HepG2 (cell line): ENCODE measurements around the gene TAS1R3. TPM values are rescaled to one million over a fixed set of nuclear protein-coding genes. Genes with fewer than 3 reads are reported as not detected.

ENCODE experiments used
- AGO2 ChIP-seq: fragments of 200-400 bp; formaldehyde crosslinking; optimal IDR thresholded peaks from 2 replicates; pipeline ENCODE3; 2017; ENCODE audit warnings: mild to moderate bottlenecking, low read depth, low read length, moderate library complexity
- AHR ChIP-seq: IDR thresholded peaks from 2 replicates; pipeline ENCODE4 v1.6.1; 2018; ENCODE audit warnings: missing genetic modification reagents, missing compliant biosample characterization
- BCLAF1 ChIP-seq: fragments of 450-650 bp; IDR thresholded peaks from 2 replicates; pipeline ENCODE4 v1.6.1; 2017; ENCODE audit warnings: mild to moderate bottlenecking
- CCAR2 ChIP-seq: fragments of 200-400 bp; formaldehyde crosslinking; optimal IDR thresholded peaks from 2 replicates; pipeline ENCODE3; 2018; ENCODE audit warnings: low read depth, mild to moderate bottlenecking, low read length, moderate library complexity
- HES4 ChIP-seq: sonication (generic); formaldehyde crosslinking; IDR thresholded peaks from 2 replicates; pipeline ENCODE4 v1.9.0; 2021; ENCODE audit warnings: mild to moderate bottlenecking, missing genetic modification reagents, borderline replicate concordance
- MAX ChIP-seq: IDR thresholded peaks from 2 replicates; pipeline ENCODE4 v1.6.1; 2012; ENCODE audit warnings: inconsistent platforms
- MTERF4 ChIP-seq: sonication (generic); formaldehyde crosslinking; IDR thresholded peaks from 2 replicates; pipeline ENCODE4 v1.8.0; 2023; ENCODE audit warnings: mild to moderate bottlenecking, missing genetic modification reagents
- MXI1 ChIP-seq: IDR thresholded peaks from 3 replicates; pipeline ENCODE4 v1.6.1; 2012; ENCODE audit warnings: low read depth, low read length, inconsistent platforms, borderline replicate concordance
- MZF1 ChIP-seq: sonication (generic); formaldehyde crosslinking; IDR thresholded peaks from 2 replicates; pipeline ENCODE4 v1.8.1; 2023; ENCODE audit warnings: mild to moderate bottlenecking, missing genetic modification reagents, borderline replicate concordance
- NR2C2 ChIP-seq: sonication (generic); formaldehyde crosslinking; IDR thresholded peaks from 2 replicates; pipeline ENCODE4 v1.4.0; 2020; ENCODE audit warnings: missing genetic modification reagents, mild to moderate bottlenecking, moderate library complexity, borderline replicate concordance
- POLR2G ChIP-seq: fragments of 200-400 bp; formaldehyde crosslinking; IDR thresholded peaks from 2 replicates; pipeline ENCODE4 v1.6.1; 2018; ENCODE audit warnings: mild to moderate bottlenecking, low read depth, low read length, moderate library complexity
- SIX4 ChIP-seq: sonication (generic); formaldehyde crosslinking; IDR thresholded peaks from 2 replicates; pipeline ENCODE4 v1.4.0; 2020; ENCODE audit warnings: missing genetic modification reagents
- SOX6 ChIP-seq, 2 experiments: fragments of 450-650 bp in 1 of 2; sonication (generic) in 1 of 2; formaldehyde crosslinking in 1 of 2; IDR thresholded peaks; 2 replicates each; pipeline versions ENCODE4 v1.4.0 to v1.6.1; 2017 to 2020; ENCODE audit warnings: antibody characterized with exemption in 1 of 2, mild to moderate bottlenecking in 1 of 2, missing genetic modification reagents in 1 of 2
- TBP ChIP-seq: sonication (generic); formaldehyde crosslinking; IDR thresholded peaks from 2 replicates; pipeline ENCODE4 v1.5.0; 2020; ENCODE audit warnings: missing genetic modification reagents
- ZBTB39 ChIP-seq: sonication (generic); formaldehyde crosslinking; IDR thresholded peaks from 2 replicates; pipeline ENCODE4 v1.5.0; 2020; ENCODE audit warnings: missing genetic modification reagents
- ZC3H13 ChIP-seq: sonication (generic); formaldehyde crosslinking; IDR thresholded peaks from 2 replicates; pipeline ENCODE4 v1.8.1; 2023; ENCODE audit warnings: mild to moderate bottlenecking, missing genetic modification reagents, moderate library complexity
- ZNF333 ChIP-seq: sonication (generic); formaldehyde crosslinking; IDR thresholded peaks from 2 replicates; pipeline ENCODE4 v1.4.0; 2020; ENCODE audit warnings: mild to moderate bottlenecking, missing genetic modification reagents, borderline replicate concordance
- ZNF530 ChIP-seq: sonication (generic); formaldehyde crosslinking; IDR thresholded peaks from 2 replicates; pipeline ENCODE4 v1.5.0; 2020; ENCODE audit warnings: low read depth, mild to moderate bottlenecking, missing genetic modification reagents
- ZNF616 ChIP-seq: sonication (generic); formaldehyde crosslinking; IDR thresholded peaks from 2 replicates; pipeline ENCODE4 v1.5.0; 2020; ENCODE audit warnings: low read depth, mild to moderate bottlenecking, missing genetic modification reagents
- ZNF703 ChIP-seq: sonication (generic); formaldehyde crosslinking; IDR thresholded peaks from 2 replicates; pipeline ENCODE4 v1.5.1; 2020; ENCODE audit warnings: missing genetic modification reagents, mild to moderate bottlenecking, moderate library complexity, borderline replicate concordance
- ZNF749 ChIP-seq: sonication (generic); formaldehyde crosslinking; IDR thresholded peaks from 2 replicates; pipeline ENCODE4 v1.8.0; 2022; ENCODE audit warnings: mild to moderate bottlenecking, missing genetic modification reagents, moderate library complexity, borderline replicate concordance
- ZNF777 ChIP-seq: sonication (generic); formaldehyde crosslinking; IDR thresholded peaks from 2 replicates; pipeline ENCODE4 v1.4.0; 2020; ENCODE audit warnings: missing genetic modification reagents
- ZSCAN22 ChIP-seq: sonication (generic); formaldehyde crosslinking; IDR thresholded peaks from 2 replicates; pipeline ENCODE4 v1.4.0; 2020; ENCODE audit warnings: mild to moderate bottlenecking, missing genetic modification reagents
- polyA plus RNA-seq, 8 experiments: library from polyadenylated mRNA; depleted of rRNA in 3 of 8; stranded (reverse) in 7 of 8; unstranded in 1 of 8; fragments of >200 nt; fragmentation: Illumina TruSeq in 4 of 8; extraction: Trizol in 4 of 8; gene quantifications; 2 replicates each; pipeline versions ENCODE4 v1.2.1 to v1.2.3, GENCODE V29; 2011 to 2016; ENCODE audit warnings: low read depth in 4 of 8, missing spikeins in 1 of 8, mixed read lengths in 1 of 8; ENCODE audit not compliant: insufficient read depth in 1 of 8
- total RNA-seq, 5 experiments: library from RNA; depleted of rRNA; stranded (reverse); fragments of >200 nt; fragmentation: Illumina TruSeq; extraction: Trizol; gene quantifications; 2 replicates each; pipeline ENCODE4 v1.2.3, GENCODE V29; 2016; ENCODE audit warnings: low read depth in 1 of 5

The TAS1R3 gene
- total and polyA plus RNA-seq, 2 of the 13 experiments (the other 11 are each of a cell fraction or from before 2014, with no cell fraction given) = 0.13 to 0.15 TPM

GRCh38 chr1:1324524-1325287 lies 6.4 kb upstream of the TAS1R3 start, which contains the start of the genes CPTP and INTS11 (continued):
- 0 out of 2 replicates have a peak, but pooled peaks have one; percentile 29 for TF ChIP-seq TBP
- TF ChIP-seq SOX6 (IDR thresholded peaks at IDR 0.05) = no peak
- TF ChIP-seq SOX6 (CRISPR knock-in tag; IDR thresholded peaks at IDR 0.05) = peak; percentile 34; the same call in 1 of the 2 replicates
- TF ChIP-seq BCLAF1 = no peak
- TF ChIP-seq ZNF777 (CRISPR knock-in tag) = peak; percentile 40; the same call in 1 of the 2 replicates
- TF ChIP-seq MTERF4 (CRISPR knock-in tag) = peak; percentile 48; the same call in 1 of the 2 replicates
- peak; percentile 76 for TF ChIP-seq MAX
- TF ChIP-seq ZNF703 (CRISPR knock-in tag) = no peak
- TF ChIP-seq AGO2 = no peak
- no peak for TF ChIP-seq ZSCAN22 (CRISPR knock-in tag)
- no peak for TF ChIP-seq CCAR2
- TF ChIP-seq ZNF530 = 0 out of 2 replicates have a peak, but pooled peaks have one; percentile 33
- TF ChIP-seq SIX4 (CRISPR knock-in tag) = no peak
- TF ChIP-seq POLR2G = peak; percentile 79
- no peak for TF ChIP-seq ZNF749
- no peak for TF ChIP-seq AHR (CRISPR knock-in tag)
- TF ChIP-seq MZF1 (CRISPR knock-in tag) = no peak
- peak; percentile 74; the same call in 1 of the 3 replicates for TF ChIP-seq MXI1
- no peak; the same call in none of the 2 replicates for TF ChIP-seq NR2C2
- 0 out of 2 replicates have a peak, but pooled peaks have one; percentile 17 for TF ChIP-seq ZBTB39 (CRISPR knock-in tag)
- peak; percentile 86 for TF ChIP-seq ZNF333 (CRISPR knock-in tag)
- peak; percentile 77; the same call in 1 of the 2 replicates for TF ChIP-seq ZC3H13 (CRISPR knock-in tag)
- peak; percentile 45; the same call in 1 of the 2 replicates for TF ChIP-seq HES4 (CRISPR knock-in tag)
- TF ChIP-seq ZNF616 (CRISPR knock-in tag) = 0 out of 2 replicates have a peak, but pooled peaks have one; percentile 65
